HG02588 (cell line): ENCODE data around the gene TRMT2A.

Experiments used
- ATAC-seq: cut with Tn5 transposase; IDR thresholded peaks from one replicate; pipeline ENCODE4 v1.9.1; 2021; ENCODE audit warnings: mild to moderate bottlenecking, moderate library complexity; ENCODE audit not compliant: unreplicated experiment

The TRMT2A gene

DNA sequence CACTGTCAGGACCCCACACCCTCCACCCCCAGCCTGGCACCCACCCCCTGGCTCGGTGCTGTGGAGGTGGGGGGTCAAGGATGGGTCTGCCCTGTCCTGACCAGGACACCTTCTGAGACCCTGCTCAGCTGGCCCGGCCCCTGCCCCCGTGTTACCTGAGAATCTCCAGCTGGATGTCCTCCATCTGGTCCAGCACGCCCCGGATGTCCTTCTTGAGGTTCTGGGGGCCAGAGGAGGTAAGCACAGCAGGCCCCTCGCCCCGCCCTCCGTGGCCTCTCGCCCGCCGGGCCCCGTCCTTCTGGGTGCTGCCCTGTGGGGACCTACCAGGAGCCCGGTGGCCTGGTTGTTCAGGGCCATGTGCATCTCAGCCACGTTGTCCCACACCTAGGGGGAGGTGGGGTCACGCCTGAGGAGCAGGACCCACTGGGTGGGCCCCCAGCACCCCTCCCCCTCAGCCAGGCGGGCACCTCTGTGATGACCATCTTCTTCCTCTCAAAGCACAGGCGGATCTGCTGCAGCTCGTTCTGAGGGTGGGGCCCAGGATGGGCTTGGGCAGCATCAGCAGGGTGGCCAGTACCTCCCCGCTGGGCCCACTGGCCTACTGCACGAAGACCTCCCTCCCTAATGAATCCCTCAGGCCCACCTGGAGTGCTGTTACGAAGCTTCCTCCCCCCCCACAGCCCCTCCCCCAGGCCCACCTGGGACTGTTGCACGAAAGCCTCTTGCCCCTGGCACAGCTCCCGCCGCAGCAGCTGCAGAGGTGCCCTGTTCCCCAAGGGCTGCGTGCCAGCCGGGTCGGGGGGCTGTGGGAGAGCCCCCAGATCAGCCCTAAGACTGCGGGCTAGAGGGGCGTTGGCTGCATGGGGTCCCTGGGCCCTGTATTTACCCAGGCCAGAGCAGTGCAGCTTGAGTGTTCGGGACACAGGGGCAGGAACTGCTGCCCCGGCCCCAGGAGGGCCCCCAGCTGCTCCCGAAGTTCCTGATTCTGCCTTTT is 32.5 kb upstream of the TRMT2A start:
- no peak for ATAC-seq

DNA sequence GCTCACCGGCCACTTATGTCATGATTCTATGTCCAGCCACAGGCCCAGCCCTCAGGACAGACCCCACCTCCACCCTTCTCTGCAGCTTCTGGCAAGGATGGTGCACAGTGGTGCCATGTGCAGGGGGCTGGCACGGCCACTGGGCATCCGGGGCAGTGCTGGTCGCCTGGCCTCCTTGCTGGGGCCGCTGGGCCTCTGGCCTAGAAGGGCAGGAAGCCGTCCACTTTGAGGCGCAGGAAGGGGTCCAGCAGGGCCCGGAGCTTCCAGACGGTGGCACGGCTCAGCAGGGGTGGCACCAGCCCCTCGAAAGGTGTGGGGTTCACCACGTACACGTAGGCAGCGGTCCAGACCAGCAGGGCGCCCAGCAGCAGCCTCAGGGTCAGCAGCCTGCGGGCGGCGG is 31.4 kb upstream of the TRMT2A start:
- ATAC-seq = no peak

DNA sequence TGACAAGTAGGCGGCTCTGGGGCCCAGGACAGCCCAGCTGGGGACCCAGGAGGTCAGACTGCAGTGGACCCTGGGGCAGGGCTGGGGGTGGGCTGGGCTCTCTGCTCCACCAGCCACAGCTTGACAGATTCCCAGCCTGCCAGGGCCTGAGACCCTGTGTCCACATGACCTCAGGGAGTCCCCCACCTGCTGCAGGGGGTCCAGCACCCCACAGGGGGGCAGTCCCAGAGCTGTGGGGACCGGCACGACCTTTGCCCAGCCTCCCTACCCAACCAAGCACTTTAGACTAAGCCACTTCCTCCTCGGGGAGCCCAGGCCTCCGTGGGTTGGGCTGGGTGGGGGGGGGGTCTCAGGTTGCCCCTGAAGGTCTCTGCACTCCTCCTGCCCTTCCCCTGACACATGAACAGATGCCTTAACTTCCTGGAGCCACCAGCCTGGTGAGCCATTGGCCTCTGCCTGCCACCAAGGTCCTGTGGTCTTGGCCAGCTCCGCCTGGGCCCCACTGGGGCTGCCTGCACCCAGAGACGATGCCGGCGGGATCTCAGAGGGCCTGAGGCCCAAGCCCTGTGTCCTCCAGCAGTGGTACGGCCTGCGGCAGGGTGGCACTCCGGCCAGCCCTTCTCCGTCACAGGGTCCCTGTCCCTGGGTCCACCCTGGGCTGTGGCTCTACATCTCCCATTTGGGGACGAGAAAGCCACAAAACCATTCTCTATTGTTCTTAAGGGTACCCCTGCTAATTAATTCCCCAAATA is 30.4 kb upstream of the TRMT2A start:
- no peak for ATAC-seq

- no peak for ATAC-seq
These were observed 29.8 kb upstream of the TRMT2A start for GRCh38 chr22:20146777-20147176.

GRCh38 chr22:20145832-20146223 is 28.8 kb upstream of the TRMT2A start:
- no peak for ATAC-seq

- no peak for ATAC-seq
These were observed 28.3 kb upstream of the TRMT2A start for GRCh38 chr22:20145206-20145831.

DNA sequence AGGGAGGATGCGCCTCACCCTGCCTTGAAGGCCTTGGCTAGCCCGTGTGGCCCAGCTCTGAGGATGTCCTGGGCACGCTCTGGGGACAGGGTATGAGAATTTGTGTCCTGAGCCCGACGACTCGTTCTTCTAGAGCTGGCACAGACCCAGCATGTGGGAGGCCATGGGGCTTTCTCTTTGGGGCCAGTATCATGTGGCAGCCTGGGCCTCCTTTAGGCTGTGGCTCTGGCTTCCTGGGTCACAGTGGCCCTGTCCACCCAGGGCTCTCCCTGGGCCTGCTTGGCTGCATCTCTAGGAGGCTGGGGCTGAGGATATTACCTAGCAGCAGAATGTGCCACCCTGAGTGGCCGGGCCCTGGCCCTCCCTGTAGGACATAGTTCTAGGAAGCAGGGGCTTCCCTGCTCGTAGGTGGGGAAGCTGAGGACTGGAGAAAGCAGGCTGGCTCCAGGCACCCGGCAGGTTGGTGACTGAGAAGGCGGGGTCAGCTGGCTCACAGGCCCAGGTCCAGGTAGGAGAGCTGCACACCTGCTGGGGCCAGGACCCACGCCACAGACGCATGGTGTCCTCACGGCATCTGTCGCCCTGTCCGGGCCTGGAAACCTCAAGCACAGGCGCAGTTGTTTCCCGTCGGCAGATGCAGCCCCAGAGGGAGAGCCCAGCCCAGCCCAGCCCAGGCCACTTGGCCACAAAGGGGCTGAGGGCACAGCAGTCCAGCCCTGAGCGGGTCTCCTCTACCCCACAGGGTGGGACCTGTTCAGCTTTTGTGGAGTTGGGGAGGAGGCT is 27.0 kb upstream of the TRMT2A start:
- no peak for ATAC-seq

- ATAC-seq = no peak
These were observed 25.9 kb upstream of the TRMT2A start for GRCh38 chr22:20142711-20143621.

GRCh38 chr22:20141186-20142077 is 24.4 kb upstream of the TRMT2A start:
- ATAC-seq = no peak

DNA sequence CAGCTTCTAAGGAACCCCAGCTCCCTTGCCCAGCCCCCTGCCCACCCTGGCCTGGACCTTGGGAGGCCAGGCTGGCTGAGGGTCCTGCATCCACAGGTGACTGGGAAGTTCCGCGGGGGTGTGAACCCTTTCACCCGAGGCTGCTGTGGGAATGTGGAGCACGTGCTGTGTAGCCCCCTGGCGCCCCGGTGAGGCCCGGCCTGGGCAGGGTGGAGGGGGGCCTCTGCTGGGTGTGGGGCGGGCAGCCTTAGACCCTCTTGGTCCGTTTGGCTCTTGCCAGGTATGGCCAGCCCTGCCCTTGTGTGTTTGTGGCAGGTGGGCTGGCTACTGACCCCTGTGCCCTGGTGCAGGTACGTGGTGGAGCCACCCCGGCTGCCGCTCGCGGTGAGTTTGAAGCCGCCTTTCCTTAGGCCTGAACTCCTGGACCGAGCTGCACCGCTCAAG is 23.5 kb upstream of the TRMT2A start:
- ATAC-seq = no peak

- no peak for ATAC-seq
These were observed 23.1 kb upstream of the TRMT2A start for GRCh38 chr22:20140107-20140445.

DNA sequence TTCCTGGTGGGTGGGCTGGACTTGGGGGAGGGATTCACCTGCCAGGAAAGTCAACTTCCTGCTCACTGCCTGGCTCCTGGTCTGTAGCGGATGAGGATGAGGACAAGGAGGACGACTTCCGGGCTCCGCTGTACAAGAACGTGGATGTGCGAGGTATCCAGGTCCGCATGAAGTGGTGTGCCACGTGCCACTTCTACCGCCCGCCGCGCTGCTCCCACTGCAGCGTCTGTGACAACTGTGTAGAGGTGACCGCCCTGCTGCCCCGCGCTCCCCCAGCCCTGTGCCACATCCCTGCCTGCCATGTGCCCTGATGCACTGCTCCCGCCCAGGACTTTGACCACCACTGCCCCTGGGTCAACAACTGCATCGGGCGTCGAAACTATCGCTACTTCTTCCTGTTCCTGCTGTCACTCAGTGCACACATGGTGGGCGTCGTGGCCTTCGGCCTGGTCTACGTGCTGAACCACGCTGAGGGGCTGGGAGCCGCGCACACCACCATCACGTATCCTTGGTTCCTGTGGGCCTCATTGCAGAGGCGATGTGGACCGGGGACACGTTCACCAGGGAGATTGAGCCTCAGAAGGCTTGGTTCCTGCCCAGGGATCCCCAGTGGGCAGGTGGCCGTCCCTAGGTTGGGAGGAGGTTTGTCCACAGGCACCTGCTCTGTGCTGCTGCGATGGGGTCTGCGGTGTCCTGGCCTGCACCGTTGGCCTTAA is 22.5 kb upstream of the TRMT2A start:
- ATAC-seq = no peak

DNA sequence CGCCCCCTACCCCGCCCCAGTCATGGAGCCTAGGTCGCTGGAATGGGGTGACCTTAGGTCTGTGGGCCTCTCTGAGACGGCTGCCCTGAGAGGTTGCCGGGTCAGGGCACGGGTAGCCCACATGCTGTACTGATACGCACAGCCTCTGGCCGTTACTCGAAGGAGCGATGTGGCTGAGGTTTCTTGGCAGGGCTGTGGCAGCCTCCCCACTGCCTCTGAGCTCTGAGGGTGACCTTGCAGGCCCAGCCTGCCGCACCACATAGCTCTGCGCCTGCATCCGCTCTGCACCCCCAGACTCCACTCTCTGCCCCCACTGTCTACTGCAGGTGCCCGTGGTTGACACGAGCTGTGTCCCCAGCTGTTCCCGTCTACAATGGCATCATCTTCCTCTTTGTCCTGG is 21.8 kb upstream of the TRMT2A start:
- no peak for ATAC-seq

DNA sequence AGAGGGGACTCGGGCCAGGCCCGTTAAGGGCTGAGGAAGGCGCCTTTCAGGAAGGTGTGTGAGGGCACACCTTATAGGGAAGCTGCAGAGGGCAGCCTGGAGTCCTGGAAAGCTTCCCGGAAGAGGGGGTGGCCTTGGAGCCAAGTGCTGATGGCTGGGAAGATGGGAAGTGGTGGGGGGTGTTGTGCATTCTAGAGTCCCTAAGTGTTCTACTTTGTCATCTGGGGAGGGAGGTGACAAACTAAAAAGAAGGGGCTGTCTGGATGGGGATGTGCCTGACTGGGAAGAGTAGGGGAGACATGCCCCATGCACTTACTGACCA is 21.4 kb upstream of the TRMT2A start:
- ATAC-seq = no peak

DNA sequence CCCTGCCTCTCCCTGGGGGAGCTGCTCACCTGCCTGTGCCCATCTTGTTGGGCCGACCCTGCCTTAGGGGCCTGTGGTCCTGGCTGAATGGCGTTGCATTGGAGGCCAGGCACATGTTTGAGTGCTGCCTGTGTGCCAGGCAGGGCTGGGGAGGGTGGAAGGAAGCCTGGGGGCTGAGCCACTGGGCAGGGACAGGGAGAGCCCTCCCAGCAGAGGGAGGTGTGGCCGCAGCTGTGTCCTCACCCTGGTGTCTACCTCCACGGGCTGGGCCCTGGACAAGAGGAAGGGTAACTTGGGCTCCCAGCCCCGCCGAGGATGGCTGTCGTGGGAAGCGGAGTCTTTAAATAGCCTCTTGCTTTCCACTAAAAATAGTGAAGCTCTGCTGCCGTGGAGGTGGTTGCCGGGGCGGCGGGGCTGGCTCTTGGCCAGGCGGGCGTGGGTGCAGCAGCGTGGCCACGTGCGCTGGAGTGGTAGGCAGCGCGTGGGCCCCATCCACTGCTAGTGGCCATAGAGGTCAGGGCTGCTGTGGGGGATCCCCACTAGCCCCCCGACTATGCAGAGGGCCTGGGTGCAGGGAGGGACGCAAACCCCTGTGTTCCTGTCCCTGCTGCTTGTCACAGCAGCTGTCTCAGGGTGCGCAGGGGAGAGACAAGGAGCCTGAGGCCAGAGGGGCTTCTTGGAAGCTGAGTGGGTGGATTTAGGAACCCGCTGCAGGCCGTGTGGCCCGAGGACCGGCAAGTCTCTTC is 20.8 kb upstream of the TRMT2A start:
- no peak for ATAC-seq

GRCh38 chr22:20137113-20137512 is 20.1 kb upstream of the TRMT2A start:
- ATAC-seq = no peak

DNA sequence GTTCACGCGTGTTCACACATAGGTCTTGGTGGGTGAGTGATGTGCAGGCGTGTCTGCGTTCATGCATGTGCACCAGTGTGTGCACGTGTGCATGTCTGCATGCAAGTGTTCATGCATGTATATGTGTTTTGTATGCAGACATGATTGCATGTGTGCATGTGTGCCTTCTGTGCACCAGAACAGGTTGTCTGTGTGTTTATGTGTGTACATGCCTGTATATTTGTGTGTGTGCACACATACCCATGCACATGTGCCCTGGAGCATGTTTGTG is 19.5 kb upstream of the TRMT2A start:
- ATAC-seq = no peak
